HS-27A (cell line): Measurements from ENCODE around the gene MEIOB.
"Not testable (repeated sequence)": the region's sequence is repeated elsewhere in the genome, so short reads cannot be mapped to it uniquely, and the experiment has no call there.

Source experiments
- DNase-seq: peaks from one replicate; pipeline ENCODE4 v3.0.0-alpha.2; 2012; ENCODE audit warnings: low read depth, missing footprints

Gene MEIOB, protein sequence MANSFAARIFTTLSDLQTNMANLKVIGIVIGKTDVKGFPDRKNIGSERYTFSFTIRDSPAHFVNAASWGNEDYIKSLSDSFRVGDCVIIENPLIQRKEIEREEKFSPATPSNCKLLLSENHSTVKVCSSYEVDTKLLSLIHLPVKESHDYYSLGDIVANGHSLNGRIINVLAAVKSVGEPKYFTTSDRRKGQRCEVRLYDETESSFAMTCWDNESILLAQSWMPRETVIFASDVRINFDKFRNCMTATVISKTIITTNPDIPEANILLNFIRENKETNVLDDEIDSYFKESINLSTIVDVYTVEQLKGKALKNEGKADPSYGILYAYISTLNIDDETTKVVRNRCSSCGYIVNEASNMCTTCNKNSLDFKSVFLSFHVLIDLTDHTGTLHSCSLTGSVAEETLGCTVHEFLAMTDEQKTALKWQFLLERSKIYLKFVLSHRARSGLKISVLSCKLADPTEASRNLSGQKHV

DNA sequence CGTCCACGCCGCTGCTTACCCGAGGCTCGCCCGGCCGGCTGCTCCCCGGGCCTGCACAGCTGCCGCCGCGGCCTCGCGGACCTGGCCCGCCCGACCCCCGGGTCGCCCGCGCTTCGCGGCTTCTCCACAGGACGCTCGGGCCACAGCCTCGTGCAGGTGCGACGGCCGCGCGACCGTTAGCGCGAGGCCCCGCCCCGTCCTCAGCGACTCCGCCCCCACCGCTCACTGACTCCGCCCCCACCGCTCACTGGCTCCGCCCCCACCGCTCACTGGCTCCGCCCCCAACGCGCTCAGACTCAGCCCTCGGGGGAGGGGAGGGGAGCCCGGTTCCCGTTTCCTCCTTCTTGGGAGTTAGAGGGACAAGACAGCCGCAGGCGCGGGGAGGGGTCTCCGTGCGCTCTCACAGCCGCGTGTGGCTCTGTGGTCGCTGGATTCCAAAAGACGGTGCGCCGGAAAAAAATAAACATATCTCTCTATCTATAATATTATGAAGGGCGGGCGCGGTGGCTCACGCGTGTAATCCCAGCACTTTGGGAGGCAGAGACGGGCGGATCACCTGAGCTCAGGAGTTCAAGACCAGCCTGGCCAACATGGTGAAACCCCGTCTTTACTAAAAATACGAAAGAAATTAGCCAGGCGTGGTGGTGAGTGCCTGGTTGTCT lies at the start of gene MEIOB:
TSS of gene MEIOB (minus strand) at position 191 of the 662 bp plus-strand sequence. CDS start 3,989 bp downstream, outside the sequence.
- DNase-seq: no peak

DNA sequence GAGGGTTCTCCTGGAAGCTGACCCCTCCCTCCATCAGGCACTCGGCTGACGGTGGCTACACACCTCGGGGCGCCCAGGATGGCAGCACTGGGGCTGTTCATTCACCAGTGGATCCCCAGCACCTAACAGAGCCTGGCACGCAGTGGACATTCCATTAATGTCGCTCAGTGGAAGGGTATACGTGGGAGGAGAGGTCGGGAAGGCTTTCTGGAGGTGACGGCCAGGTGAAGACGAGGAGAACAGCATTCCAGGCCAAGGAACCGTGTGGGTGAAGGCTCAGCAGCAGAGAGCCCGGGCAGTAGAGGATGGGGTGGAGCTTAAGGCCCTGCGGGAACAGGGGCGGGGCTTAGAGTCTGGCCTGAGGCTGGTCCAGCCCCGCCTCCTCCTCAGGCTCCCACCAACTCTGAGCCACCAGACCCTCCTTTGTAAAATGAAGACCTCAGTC lies 48.8 kb upstream of the MEIOB start:
- no peak for DNase-seq

DNA sequence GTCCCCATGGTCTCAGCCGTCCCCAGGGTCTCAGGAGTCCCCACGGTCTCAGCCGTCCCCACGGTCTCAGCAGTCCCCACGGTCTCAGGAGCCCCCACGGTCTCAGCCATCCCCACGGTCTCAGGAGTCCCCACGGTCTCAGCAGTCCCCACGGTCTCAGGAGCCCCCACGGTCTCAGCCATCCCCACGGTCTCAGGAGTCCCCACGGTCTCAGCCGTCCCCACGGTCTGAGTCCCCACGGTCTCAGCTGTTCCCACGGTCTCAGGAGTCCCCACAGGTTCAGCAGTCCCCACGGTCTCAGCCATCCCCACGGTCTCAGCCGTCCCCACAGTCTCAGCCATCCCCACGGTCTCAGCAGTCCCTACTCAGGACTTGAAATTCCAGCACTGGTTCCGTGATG lies 48.2 kb upstream of the MEIOB start:
- not testable (repeated sequence) for DNase-seq

DNA sequence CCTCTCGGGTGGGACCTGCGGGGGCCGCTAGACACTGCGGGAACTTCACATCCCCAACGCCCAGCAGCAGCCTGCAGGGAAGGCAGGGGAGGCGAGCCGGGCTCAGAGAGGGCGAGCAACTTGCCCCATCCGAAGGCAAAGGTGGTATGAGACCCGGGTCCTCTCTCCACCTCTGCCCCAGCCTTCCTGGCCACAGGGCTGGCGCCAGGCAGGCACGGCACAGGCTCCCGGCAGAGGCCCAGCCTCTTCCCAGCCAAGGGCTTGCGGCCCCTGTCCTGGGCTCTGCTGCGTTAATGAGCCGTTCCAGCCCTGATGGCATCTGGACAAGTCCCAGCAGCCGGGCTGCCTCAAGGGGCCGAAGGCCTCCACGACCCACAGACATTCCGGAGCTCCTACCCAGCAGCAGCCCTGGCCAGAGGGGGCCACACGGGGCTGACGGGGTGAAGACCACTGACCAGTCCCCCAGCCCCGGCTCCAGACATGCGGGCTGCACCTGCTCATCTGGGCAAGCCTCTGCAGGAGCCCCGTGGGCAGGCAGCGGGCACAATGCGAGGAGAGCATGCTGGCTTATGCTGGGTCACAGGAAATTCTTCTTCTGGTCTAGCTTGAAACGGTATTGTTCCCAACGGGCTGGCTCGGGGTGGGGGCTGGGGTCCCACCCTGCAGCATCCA lies 47.5 kb upstream of the MEIOB start:
- DNase-seq: no peak

DNA sequence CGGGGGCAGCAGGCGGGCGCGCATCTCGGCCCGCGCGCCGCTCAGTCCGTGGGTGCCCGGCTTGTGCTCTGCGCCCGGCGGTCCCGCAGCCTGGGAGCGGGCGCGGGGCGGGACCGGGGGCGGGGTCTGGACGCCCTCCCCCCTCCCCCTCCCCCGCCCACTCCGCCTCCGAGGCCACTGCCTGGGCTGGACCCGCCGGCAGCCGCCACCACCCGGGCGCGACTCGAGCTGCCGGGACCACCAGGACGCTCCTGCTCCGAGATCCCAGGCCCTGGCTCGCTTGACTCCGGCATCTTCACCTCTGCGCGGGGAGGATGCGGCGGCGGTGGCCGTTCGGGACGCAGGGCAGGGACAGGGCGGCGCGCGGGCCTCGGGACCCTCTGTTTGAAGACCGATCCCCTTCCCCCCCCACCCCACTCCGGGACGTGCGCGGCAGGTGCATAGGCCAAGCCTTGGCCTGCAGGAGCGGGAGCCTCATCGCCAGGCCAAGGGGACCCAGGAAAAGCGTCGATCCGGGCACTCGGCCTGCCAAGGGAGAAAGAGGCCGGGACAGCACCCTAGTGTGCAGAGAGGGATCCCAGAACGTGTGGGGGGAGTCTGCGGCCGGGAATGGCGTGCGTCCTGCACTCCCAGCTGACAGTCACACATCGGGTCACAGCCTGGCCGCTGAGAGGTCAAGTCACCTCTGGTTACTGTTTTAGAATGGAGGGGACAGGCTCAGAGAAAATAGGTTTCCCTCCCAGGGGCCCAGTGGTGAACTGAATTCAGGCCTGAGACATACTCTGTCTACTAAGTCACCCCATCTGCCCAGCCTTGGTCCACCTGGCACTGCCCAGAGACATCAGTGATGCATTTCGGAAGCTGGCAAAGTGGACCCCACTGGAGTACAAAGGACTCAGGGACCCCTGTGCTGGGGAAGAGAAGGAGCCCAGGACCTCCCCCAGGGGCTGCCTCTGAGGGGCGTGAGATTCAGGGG lies 46.7 kb upstream of the MEIOB start, which contains the start of gene HS3ST6:
TSS of gene HS3ST6 (minus strand) at position 65 of the 976 bp plus-strand sequence. CDS start 92 bp downstream, outside the sequence.
- DNase-seq: no peak

DNA sequence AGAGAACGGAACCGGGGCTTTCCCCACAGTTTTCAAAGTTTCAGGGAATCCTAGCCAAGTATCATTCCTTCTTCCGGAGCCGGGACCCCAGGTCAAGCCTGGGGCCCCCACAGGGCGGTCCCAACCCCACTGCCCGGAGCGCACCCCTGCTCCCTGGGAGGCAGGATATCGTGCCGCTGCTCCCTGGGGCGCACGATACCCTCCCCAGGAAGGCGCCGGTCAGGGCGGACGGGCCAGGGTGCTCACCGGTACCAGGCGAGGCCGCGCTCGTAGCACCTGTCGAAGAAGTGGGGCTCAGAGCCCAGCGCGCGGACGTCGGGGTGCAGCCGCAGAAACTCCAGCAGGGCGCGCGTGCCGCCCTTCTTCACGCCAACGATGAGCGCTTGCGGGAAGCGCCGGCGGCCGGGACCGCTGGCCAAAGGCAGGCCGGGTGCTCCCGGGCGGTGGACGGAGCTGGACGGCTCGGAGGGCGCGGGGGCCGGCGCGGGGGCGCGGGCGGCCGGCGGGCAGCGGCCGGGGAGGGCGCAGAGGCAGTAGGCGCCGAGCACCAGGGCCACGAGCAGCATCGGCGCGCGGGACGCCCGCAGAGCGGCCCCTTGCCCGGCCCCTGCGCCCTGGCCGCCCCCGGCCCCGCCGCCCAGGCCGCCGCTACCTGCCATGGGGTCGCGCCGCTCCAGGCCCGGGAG lies 45.8 kb upstream of the MEIOB start:
- no peak for DNase-seq

DNA sequence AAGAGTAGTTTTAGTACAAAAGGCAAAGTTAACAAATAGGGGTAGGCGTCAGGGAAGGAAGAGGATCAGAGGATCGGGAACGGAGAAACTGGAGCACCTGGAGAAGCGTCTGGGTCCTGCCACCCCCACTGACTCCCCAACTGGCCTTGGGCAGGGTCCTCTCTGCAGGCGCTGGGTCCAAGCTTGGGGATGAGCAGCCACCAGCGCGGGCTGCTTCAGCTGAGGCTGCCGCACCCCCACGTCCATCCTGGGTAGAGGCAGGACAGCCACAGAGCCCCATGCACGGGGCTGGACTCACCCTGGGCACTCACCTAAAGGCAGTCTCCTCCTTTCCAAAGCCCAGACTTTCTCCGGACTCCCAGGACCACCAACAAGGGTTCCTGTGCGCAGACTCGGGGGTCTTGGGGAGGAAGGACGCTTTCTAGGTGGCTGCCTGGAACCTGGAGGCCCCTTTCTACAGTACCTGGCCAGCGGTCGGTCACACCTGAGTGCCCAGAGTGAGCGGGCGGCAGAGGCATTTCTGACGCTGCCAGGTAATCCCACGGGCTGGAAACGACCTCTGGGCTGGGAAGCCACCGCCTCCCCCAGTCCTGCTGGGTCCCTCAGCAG lies 45.2 kb upstream of the MEIOB start:
- no peak for DNase-seq

DNA sequence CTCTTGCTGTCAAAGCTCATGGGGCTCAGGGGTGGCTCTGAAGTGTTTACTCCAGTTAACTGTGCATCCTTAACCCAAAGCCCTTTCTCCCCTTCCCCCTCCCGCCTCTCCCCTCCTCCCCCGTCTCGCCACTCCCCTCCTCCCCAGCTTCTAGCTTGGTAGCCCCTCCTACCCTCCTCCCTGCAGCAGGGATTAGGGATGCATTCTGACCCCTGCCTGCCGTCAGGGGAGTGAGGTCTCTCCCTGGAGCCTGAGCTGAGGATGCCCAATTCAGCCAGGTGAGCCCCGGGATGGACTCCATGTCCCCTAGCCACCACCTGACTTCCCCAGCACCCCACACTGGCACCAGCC lies 44.7 kb upstream of the MEIOB start:
- no peak for DNase-seq

DNA sequence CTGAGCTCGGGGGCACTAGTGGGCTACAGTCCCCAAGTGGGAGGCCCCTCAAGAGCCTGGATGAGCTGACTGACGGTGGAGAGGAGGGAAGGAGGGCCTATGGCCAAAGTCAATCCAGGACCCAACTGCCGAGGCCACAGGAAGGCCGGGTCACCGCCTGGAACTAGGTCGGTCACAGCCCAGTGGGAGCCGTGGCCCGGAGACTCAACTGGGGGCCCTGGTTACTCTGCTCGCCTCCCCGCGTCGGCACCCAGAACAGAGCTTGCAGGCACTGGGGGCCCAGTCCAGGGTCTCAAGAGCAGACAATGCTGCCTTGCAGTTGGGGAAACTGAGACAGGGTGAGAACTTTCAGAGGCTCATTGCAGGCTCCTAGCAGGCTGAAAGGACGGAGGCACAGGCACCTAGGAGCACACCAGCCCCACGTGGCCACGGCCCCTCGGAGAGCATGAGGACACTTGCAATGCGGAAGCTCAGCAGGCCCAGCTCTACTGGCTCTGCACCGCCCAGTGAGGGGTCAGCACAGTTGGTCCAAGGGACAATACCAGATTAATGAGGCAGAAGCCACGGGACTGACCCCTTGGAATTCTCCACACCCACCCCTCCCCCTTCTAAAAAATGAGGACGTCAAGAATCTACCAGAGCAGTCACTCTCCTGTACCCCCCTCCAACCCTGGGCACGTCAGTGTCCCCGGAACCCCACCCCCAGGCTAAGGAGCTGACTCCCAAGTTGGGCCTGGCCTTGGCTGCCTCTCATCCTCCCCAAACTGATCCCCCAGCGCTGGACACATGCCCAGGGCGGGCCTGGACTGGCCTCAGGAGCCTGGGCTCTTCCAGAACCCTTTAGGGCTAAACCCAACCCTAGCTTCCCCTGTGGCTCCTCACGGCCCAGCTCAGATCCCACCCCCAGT lies 44.0 kb upstream of the MEIOB start:
- no peak for DNase-seq

DNA sequence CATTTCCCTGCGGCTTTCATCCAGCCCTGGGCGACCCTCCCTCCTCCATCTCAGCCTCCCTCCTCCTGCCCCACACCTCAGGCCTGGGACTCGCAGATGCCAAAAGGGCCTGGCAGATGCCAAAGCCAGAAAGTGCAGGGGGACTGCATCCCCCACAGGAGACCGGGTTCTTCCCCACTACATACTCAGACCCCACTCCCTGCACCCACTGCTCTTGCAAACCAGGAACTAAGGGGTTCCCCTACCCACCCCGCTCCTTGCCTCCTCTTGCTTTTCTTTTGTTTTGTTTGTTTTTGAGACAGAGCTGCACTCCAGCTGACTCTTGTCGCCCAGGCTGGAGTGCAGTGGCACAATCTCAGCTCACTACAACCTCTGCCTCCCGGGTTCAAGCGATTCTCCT lies 43.0 kb upstream of the MEIOB start:
- no peak for DNase-seq

DNA sequence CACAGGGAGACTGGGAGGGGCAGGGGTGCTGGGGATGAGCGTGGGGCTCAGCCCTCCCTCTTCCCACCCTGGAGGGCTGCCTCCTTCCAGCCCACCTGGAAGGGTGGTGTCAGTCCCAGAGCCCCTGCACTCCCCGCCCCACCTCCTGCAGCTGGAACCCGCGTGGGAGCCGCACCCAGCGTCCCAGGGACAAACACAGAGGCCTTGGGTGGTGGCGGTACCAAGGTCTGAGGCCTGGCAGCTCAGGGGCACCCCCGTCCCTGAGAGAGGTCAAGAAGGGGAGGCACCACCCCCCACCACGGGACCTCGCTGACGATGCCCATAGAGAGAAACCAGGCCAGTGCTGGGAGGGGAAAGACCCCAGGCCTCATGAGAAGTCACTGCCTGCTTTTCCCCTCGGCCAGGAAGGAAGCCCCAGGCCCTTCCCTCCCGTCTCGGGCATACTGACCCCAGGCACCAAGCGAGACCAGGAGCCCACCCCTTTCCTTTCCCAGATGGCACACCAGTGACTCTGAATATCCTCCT lies 42.2 kb upstream of the MEIOB start:
- DNase-seq: no peak

DNA sequence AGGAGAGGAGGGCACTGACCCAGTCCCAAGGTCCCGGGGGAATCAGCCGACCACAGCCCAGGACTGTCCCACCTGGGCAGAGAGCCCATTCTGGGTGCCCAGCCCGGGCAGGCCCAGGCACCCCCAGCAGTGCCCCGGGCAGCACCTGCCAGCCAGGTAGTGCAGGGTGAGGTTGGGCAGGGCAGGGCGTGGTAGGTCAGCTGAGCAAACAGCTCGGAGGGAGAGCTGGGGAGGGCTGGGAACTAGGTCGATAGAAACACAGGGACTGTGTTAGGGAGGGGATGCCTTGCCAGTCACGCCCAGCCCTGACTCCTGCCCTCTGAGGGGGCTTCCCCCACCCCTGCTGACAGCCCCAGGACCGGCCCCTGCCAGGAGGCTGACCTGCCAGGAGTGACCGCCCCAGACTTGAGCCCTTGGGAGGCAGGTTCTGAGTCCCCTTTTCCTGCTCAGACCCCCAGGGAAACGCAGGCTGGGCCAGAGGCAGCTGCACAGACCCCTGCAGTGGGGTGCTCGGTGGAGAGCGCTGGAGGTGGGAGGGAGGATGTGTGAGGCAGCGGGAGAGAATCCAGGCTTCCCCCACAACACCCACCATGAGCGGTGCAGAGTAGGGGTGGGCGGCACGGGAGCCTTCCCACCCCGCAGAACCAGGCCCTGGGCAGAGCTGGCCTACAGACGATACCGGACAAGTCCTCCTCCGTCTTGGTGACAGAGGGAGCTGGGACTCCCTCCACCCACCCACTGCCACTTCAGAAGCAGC lies 41.5 kb upstream of the MEIOB start:
- DNase-seq: no peak

DNA sequence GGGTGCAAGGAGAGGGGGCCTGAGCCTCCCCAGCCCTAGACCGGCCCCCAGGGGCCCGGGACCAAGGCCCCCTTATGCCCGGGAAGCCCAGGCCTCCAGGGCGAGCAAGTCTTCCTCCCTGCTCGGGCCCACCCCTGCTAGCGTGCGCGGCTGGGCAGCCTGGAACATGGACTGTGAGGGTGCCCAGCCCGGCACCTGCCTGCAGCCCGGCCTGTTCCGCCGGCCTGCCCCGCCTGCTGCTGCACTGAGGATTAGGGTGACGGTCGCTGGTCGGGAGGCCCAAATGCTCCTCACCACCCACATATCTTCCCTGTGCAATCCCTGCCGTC lies 40.2 kb upstream of the MEIOB start:
- no peak for DNase-seq

DNA sequence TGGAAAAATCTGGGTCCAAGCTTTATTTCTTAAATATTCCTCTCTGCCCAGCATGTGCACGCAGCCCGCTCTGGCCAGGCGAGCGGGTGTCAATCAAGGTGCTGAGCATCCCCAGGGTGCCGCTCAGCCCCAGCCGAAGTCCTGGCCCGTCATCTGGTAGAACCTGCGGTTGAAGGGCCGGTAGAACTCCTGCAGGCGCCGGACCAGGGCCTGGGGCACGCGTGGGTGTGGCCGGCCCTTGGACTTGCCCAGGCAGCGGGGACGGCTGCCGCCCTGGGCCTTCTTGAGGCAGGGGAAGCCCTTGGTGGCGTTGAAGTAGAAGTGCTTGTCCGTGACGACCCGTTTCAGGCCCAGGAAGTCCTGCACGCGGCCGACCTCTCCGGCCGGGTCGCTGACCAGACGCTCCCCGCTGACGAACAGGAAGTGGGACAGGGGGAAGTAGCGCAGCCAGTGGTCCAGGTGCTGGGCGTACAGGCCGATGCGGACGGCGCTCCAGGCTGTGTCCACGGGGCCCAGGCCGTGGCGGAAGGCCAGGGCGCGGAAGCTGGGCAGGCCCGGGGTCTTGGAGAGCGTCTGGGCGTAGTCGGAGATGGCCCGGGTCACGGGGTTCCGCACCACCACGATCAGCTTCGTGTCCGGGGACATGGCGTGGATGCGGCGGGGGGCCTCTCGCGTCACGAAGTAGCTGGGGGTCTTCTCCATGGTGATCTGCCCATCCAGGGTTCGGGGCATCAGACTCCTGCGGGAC lies 39.7 kb upstream of the MEIOB start:
- no peak for DNase-seq

DNA sequence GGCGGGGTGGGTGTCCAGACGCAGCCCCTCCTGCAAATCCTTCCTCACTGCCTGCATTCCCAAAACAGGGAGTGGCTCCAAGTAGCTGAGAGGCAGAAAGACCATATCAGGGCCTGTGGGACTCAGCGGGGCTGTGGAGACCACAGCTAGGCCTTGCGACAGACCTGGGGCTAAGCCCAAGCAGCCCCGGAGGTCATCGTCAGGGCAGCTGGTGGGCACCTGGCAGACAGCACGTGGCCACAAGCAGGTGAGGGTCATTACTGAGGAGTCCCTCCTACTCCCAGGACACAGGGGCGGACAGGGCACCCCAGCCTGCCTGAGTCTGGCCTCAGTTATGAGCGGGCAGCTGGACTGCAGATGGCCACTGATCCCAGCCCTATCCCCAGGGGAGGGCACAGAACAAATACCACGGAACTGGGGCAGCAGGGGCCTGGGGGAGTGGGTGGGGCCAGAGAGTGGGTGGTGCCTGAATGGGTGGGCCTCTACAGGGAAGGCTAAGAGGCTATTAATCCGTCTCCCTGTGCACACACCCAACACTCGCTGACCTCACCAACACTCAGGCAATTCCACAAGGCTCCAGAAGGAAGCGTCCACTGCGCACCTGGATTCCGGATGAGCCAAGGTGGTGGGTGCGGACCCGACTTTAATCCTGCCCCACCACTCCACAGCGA lies 37.7 kb upstream of the MEIOB start:
- no peak for DNase-seq

DNA sequence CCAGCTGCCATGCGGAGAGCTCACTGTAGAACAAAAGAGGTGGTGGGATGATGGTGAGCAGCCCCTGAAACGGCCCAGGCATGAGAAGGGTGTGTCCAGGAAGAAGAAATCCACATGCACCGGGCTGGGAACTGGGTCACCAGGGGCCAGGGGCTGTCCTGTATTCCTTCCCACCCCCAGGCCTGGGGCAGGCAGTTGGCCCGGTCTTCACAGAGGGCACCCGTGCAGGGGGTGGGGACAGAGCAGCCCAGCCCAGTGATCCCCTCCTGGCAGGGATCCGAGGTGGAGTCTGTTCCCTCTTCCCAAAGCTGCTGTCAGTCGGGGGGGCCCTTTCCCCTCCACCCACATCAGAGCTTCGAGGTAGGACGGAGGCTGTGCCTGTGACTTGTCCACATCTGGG lies 37.0 kb upstream of the MEIOB start:
- DNase-seq: no peak

DNA sequence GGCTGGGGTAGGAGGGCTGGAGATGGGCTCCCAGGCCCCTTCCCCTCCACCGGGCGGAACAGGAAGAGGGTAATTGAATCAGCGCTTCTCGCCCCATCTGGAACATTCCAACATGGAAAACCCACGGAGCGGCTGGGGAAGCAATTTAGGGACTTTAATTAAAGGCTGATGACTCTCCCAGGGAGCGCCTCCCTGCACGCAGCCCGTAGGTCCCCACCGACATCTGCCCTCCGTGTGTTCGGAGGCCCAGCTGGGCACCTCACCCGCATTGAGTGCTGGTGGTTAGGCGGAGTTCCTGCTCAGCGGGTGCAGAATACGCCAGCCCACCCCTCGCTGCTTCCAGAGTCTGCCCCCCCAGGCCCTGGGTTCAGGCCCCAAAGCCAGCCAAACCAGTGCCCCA lies 36.2 kb upstream of the MEIOB start:
- no peak for DNase-seq
